Body of pancreas (tissue), 4 donors: ENCODE data around the gene TP53. TPM values are rescaled to one million over a fixed set of nuclear protein-coding genes. Genes with fewer than 3 reads are reported as not detected.

Source experiments
- ATAC-seq: fragments of 150-250 bp; one replicate; pipeline ENCODE4 v1.9.1; 2016
- DNase-seq, 4 donors: peaks; one replicate each; pipeline ENCODE4 v3.0.0-alpha.2; 2019
- H3K27ac ChIP-seq, 4 donors: fragments of 200-600 bp; sonication (generic); 1 replicate in 3 of 4; 2 replicates in 1 of 4; pipeline versions ENCODE4 v1.5.1 to v1.6.1; 2016 to 2019; ENCODE audit warnings: mild to moderate bottlenecking in 1 of 4, mixed read lengths in 1 of 4, moderate library complexity in 1 of 4
- H3K27me3 ChIP-seq, 2 donors: fragments of 200-600 bp; sonication (generic); one replicate each; pipeline ENCODE4 v1.6.0; 2016; ENCODE audit warnings: mild to moderate bottlenecking in 1 of 2
- H3K36me3 ChIP-seq, 2 donors: fragments of 200-600 bp; sonication (generic); replicated peaks in 1 of 2; 2 replicates each; pipeline ENCODE4 v1.5.1; 2016; ENCODE audit warnings: low read depth in 2 of 2; ENCODE audit not compliant: insufficient read depth in 1 of 2
- H3K4me1 ChIP-seq: fragments of 200-600 bp; sonication (generic); one replicate; pipeline ENCODE4 v1.6.0; 2016
- H3K4me3 ChIP-seq, 2 donors: fragments of 200-600 bp; sonication (generic); 1 replicate in 1 of 2; 2 replicates in 1 of 2; pipeline ENCODE4 v1.5.1; 2016 to 2019
- H3K9me3 ChIP-seq, 3 donors: fragments of 200-600 bp; sonication (generic); 1 replicate in 2 of 3; 2 replicates in 1 of 3; pipeline ENCODE4 v1.5.1; 2016
- POLR2A ChIP-seq, 3 donors: fragments of 450-650 bp; IDR thresholded peaks; one replicate each; pipeline ENCODE4 v1.6.1; 2016; ENCODE audit warnings: antibody characterized with exemption in 3 of 3, mild to moderate bottlenecking in 2 of 3
- WGBS, 2 donors: methylation state at CpG; one replicate each; pipeline ENCODE4 v1.1.5; 2017; 5-methylcytosine and 5-hydroxymethylcytosine counted together
- intact Hi-C: fragments of 100-400 bp; cut with DNase I; formaldehyde crosslinking; loops from one replicate; pipeline ENCODE4 v1.15.1; 2023
- total RNA-seq, 2 donors: library from RNA; depleted of rRNA; stranded (reverse); fragments of >200 nt; gene quantifications; one replicate each; pipeline ENCODE4 v1.1.0, GENCODE V29; 2016
- TF ChIP-seq, protein P1 (sequence below), 7 experiments: fragments of 450-650 bp in 4 of 7; fragments of 200-600 bp in 3 of 7; sonication (generic) in 3 of 7; IDR thresholded peaks; one replicate each; pipeline ENCODE4 v1.5.1; 2016 to 2019; ENCODE audit warnings: antibody characterized with exemption in 7 of 7

The TP53 gene
- total RNA-seq, 2 donors from 2014 or later, result 12.2 TPM

DNA sequence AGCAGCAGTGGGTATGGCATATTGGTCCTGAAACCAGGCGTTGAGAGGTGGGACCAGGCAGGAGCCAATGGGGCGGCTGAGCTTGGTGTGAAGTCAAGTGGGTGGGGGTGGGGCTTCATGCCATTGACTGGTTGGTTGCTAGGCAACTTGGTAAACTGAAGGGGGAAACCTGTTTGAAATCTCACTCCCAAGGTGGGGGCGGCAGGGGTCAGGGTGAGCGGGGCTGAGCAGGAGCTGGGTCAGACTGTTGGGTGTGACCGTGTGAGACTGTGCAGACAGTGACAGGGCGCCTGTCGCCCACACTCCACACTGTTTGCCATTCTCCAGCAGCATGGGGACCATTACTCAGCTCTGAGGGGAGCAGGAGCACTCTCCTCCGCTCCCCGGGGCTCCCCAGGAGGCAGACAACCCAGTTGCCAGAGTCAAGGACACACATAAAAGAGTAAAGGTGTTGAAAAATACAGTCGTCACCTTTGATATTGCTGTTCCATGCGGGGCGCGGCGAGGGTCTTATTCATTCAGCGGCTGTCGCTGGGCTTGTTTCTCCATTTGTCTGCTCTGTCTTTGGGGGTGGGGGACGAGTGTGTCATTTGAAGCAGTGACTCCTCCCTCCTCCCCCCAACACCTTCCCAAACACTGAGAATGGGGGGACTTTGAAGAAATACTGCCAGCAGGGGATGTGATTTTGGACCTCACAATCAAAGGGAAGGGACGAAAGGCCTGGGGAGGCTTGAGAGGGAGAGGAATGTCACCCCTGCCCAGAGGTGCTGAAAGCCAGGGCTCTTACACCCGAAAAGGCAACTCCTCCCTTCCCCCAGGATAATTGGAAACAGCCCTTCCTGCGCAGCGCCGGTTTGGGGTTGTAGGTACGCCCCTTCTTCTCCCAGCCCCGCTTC is 16.5 kb upstream of the TP53 start:
- TF ChIP-seq, protein P1, sequence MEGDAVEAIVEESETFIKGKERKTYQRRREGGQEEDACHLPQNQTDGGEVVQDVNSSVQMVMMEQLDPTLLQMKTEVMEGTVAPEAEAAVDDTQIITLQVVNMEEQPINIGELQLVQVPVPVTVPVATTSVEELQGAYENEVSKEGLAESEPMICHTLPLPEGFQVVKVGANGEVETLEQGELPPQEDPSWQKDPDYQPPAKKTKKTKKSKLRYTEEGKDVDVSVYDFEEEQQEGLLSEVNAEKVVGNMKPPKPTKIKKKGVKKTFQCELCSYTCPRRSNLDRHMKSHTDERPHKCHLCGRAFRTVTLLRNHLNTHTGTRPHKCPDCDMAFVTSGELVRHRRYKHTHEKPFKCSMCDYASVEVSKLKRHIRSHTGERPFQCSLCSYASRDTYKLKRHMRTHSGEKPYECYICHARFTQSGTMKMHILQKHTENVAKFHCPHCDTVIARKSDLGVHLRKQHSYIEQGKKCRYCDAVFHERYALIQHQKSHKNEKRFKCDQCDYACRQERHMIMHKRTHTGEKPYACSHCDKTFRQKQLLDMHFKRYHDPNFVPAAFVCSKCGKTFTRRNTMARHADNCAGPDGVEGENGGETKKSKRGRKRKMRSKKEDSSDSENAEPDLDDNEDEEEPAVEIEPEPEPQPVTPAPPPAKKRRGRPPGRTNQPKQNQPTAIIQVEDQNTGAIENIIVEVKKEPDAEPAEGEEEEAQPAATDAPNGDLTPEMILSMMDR (IDR thresholded peaks at IDR 0.05), result no peak
- TF ChIP-seq POLR2A (IDR thresholded peaks at IDR 0.05), result no peak
- Histone ChIP-seq H3K27me3 (peaks cover 0 to 21% of the 10 kb centered on the region in 2 donors), H3K9me3 (no peaks in the 10 kb centered on the region), H3K4me3 (no peak overlapping the region), H3K36me3 (no peaks in the 10 kb centered on the region), H3K27ac (no peak overlapping the region), H3K4me1 (peaks cover 21% of the 10 kb centered on the region)
- peak; percentile 39 for ATAC-seq
- DNase-seq, result peak; percentile 21 to 56 (median 45)
- intact Hi-C loops, result no loop called here
- 30 to 38% methylated on average over 22 to 24 of the region's 24 CpGs for WGBS, 2 donors

DNA sequence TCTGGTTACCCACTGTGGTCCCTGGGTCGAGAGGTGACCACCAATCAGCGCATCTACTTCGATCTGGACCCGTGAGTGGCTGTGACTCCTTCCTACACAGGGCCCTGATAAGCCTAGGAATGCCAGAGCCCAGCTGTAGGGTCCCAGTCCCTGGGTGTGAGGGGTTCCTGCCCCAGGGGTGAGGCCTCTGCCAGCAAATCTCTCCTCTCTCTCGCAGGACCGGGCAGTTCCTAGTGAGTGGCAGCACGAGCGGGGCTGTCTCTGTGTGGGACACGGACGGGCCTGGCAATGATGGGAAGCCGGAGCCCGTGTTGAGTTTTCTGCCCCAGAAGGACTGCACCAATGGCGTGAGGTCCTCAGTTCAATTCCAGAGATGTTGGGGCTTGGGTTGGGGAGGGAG is 15.5 kb upstream of the TP53 start:
- ATAC-seq, result no peak
- intact Hi-C loops, result no loop called here

DNA sequence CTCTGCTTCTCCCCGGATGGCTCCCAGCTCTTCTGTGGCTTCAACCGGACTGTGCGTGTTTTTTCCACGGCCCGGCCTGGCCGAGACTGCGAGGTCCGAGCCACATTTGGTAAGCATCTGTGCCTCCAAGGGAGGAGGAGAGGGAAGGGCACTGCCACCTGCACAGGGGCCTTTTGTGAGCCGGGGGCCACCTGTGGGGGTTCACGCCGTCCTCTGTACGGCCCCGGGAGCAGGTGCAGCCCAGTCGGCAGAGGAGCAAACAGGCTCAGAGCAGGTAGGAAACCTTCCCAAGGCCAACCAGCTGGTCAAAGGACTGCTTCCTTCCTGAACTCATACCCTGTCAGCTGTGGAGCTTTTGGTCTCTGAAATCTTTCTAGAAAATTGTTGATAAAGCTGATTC is 14.4 kb upstream of the TP53 start:
- Histone ChIP-seq H3K36me3 (no peaks in the 10 kb centered on the region), H3K27ac (no peak overlapping the region), H3K4me3 (no peak overlapping the region), H3K9me3 (no peaks in the 10 kb centered on the region), H3K27me3 (peaks cover 0 to 21% of the 10 kb centered on the region in 2 donors), H3K4me1 (peaks cover 21% of the 10 kb centered on the region)
- ATAC-seq (no peak), DNase-seq (no peak)
- TF ChIP-seq POLR2A (IDR thresholded peaks at IDR 0.05), result no peak
- WGBS, 2 donors, result 84 to 87% methylated on average over 12 to 14 of the region's 14 CpGs
- intact Hi-C loops, result no loop called here

More for the DNA sequence above, 15.5 kb upstream of the TP53 start:
- Histone ChIP-seq H3K4me1 (peaks cover 21% of the 10 kb centered on the region), H3K4me3 (no peak overlapping the region), H3K27me3 (peaks cover 0 to 21% of the 10 kb centered on the region in 2 donors), H3K36me3 (no peaks in the 10 kb centered on the region), H3K27ac (no peak overlapping the region), H3K9me3 (no peaks in the 10 kb centered on the region)
- DNase-seq, result no peak
- WGBS, 2 donors, result 90 to 93% methylated on average over 7 to 13 of the region's 13 CpGs
- TF ChIP-seq, protein P1 (IDR thresholded peaks at IDR 0.05), result no peak
- no peak for TF ChIP-seq POLR2A (IDR thresholded peaks at IDR 0.05)

DNA sequence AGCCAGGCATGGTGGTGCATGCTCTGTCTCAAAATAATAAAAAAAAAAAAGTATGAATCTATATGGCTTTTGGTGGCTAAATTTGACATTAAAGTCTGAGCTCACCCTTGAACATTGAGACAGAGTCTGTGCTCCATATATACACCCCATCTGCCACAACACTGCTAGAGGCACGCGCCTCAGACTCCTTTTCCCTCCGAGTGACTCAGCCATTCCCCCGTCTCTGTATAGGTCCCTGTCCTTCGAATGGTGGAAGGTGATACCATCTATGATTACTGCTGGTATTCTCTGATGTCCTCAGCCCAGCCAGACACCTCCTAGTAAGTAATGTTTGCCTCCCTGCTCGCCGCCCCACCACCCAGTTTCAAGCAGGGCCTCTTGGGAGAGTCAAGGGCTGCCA is 13.2 kb upstream of the TP53 start:
- H3K4me3 ChIP-seq, result no peak overlapping the region
- H3K27ac ChIP-seq, result no peak overlapping the region
- H3K36me3 ChIP-seq, result no peaks in the 10 kb centered on the region
- 94 to 99% methylated on average over 7 of the region's 7 CpGs for WGBS, 2 donors
- ATAC-seq (no peak), DNase-seq (no peak)
- H3K9me3 ChIP-seq, result no peaks in the 10 kb centered on the region
- peaks cover 19% of the 10 kb centered on the region for H3K4me1 ChIP-seq
- TF ChIP-seq POLR2A (IDR thresholded peaks at IDR 0.05), result no peak
- TF ChIP-seq, protein P1 (IDR thresholded peaks at IDR 0.05), result no peak
- peaks cover 0 to 15% of the 10 kb centered on the region in 2 donors for H3K27me3 ChIP-seq
- intact Hi-C loops, result no loop called here

DNA sequence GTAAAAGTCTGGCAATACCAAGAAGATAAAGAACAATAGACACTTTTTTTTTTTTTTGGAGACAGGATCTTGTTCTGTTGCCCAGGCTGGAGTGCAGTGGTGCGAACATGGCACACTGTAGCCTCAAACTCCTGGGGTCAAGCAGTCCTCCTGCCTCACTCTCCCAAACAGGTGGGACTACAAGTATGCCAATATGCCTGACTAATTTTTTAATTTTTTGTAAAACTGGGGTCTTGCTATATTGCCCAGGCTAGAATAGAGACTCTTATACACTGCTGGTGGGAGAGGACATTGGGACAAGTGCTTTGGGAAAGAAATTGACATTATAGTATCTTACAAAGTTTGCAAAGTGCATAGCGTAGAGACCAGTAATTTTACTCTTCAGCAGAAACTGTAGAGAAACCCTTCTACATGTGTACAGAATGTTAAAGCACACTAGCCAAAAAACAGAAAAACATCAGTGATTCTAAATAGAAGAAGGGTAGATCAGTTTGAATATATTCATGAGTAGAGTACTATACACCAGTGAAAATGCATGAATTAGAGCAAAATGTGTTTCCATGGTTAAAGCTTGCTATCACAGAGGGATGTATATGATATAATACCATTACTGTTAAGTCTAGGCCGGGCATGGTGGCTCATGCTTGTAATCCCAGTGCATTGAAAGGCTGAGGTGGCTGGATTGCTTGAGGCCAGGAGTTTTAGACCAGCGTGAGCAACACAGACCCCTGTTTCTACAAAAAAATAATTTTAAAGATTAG is 10.7 kb upstream of the TP53 start:
- DNase-seq (no peak), ATAC-seq (no peak)
- no peaks in the 10 kb centered on the region for H3K36me3 ChIP-seq
- no peaks in the 10 kb centered on the region for H3K9me3 ChIP-seq
- H3K4me3 ChIP-seq, result no peak overlapping the region
- H3K27ac ChIP-seq, result no peak overlapping the region
- WGBS, 2 donors, result 96 to 100% methylated on average over 4 of the region's 4 CpGs
- no peaks in the 10 kb centered on the region for H3K4me1 ChIP-seq
- intact Hi-C loops, result no loop called here
- no peaks in the 10 kb centered on the region for H3K27me3 ChIP-seq
- TF ChIP-seq, protein P1 (IDR thresholded peaks at IDR 0.05), result no peak
- TF ChIP-seq POLR2A (IDR thresholded peaks at IDR 0.05), result no peak
